ENCODE measurements around the gene CLK2.
"Not testable (repeated sequence)": the region's sequence is repeated elsewhere in the genome, so short reads cannot be mapped to it uniquely, and the experiment has no call there.

CLK2 gene

DNA sequence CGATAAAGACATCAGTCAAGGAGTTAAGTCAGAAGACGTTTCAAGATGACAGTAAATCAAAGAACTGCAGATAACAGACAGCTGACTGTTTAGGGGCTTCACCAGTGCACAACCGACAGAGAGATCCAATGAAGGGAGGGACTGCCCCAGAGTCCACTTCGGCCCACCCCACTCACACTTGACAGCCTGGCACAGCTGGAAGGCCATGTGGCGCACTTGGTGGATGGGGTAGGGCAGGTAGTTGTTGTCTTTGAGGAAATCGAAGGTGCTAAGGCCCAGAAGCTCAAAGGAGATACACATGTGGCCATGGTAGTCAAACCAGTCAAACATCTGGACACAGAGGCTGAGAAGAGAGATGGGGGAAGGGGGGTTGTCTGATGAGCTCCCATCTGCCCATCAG lies 6.8 kb downstream of the CLK2 start:
- DNase-seq (ENCODE audit: low read depth): no peak

- DNase-seq (ENCODE audit: low read depth): no peak
Measured at GRCh38 chr1:155263067-155263466, 10.2 kb downstream of the CLK2 start.

- peak; percentile 91 for DNase-seq (ENCODE audit: low read depth)
Measured at GRCh38 chr1:155261852-155262673, 11.2 kb downstream of the CLK2 start, which contains the start of gene SCAMP3. SCAMP3 (minus strand) TSS chr1:155262360; CDS start chr1:155262151, 209 bp downstream.

- DNase-seq (ENCODE audit: low read depth): no peak
Measured at GRCh38 chr1:155261493-155261851, 11.8 kb downstream of the CLK2 start.

DNA sequence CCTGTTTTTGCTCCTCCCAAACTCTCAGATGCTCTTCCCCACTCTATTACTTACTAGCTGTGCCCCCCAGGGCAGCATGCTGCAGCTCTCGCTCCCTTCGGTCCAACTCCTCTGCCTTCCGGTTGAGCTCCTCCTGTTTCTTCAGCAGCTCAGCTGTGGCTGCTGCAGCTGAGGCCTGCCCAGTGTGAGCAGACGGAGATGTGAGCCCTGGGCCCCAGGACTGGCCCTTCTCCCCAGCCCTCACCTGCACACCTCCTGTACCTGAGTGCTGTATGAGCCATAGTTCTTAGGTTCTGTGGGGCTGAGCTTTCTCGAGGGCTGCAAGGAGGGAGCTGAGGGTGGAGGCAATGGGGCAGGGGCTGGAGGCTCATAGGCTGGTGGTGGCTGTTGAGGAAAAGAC lies 13.0 kb downstream of the CLK2 start:
- DNase-seq (ENCODE audit: low read depth): no peak

DNA sequence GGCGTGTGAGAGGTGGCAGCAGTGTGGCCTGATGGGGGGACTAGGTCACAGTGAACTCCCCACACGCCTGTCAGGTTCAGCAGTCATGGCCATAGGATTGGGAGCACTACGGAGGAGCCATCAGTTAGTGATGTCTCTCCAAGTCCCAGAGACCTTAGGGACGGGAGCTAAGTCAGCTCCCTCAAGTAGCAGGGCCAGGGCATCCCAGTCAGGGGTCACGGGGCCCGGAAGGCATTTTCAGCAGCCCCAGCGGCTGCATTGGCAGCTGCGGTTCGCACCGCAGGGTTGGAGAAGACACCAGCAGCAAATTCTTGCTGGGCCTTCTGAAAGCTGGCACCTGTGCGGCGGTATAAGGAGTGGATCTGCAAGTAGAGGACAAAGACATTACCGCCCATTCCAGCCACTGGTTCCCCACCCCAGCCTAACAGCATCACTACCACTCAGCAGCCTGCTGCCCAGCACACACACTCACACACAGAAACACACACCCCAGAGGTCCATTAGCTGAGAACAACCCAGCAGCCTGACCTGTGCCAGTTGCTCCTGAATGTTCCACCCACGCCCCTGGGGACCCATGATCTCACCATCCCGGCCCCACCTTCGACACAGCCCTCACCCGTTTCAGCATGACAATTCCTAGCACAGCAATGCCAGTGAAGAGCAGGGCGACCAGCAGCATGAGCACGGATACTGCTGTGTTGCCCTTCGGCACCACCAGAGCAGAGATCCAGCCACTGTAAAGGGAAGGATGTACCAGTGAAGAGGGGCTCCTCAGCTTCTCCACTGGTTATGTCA lies 17.0 kb downstream of the CLK2 start:
- no peak for DNase-seq (ENCODE audit: low read depth)

- DNase-seq (ENCODE audit: low read depth): no peak
Measured at GRCh38 chr1:155255243-155256007, 17.9 kb downstream of the CLK2 start, which contains the start of gene ENTREP3. ENTREP3 (minus strand) TSS chr1:155255483; CDS start chr1:155254877, 606 bp downstream.

DNA sequence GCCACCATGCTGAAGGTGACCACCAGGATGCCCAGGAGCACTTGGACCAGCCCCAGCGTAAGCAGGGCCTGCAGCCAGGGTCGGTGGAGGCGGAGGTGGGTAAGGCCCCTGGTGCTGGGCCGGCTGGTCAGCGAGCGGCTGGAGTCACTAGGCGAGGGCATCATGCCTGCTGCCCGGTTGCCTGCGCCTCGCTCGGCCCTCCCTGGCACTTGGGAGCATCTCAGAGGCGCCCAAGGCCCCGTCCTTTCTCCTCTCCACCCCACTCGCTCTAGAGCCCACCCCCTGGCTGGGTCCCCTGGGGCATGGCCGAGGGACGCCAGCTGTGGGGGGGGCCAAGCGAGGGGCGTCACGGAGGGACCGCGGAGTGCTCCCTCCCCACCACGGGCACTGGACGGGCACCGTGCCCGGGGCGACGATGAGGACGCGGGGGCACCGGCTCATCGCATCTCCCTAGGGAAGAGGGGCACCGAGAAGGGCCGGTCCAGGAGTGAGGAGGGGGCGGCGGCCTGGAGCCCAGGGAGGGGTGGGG lies 18.5 kb downstream of the CLK2 start:
- no peak for DNase-seq (ENCODE audit: low read depth)

GRCh38 chr1:155254228-155254713 lies 19.0 kb downstream of the CLK2 start:
- DNase-seq (ENCODE audit: low read depth): no peak

DNA sequence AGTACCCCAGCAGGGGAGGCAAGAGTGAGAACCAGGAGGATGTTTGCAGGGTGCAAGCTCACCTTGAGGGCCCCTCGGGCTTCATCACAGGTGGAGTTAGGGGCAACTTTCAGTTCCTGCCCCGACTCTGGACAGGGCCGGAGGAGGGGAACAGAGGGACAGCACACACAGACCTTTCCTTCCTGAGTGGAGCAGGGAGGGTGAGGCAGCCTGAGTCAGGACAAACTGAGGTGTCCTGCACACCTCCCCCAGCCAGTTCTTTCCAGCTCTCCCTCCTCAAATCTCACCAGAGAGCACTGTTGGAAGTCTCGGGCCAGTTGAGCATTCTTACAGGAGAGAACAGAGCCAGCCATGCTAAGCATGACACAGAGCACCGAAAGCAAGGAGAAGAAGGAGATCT lies 19.5 kb downstream of the CLK2 start:
- DNase-seq (ENCODE audit: low read depth): no peak

- no peak for DNase-seq (ENCODE audit: low read depth)
Measured at GRCh38 chr1:155253208-155253607, 20.1 kb downstream of the CLK2 start.

- no peak for DNase-seq (ENCODE audit: low read depth)
Measured at GRCh38 chr1:155251566-155251965, 21.7 kb downstream of the CLK2 start.

- no peak for DNase-seq (ENCODE audit: low read depth)
Measured at GRCh38 chr1:155250633-155251449, 22.5 kb downstream of the CLK2 start.

DNA sequence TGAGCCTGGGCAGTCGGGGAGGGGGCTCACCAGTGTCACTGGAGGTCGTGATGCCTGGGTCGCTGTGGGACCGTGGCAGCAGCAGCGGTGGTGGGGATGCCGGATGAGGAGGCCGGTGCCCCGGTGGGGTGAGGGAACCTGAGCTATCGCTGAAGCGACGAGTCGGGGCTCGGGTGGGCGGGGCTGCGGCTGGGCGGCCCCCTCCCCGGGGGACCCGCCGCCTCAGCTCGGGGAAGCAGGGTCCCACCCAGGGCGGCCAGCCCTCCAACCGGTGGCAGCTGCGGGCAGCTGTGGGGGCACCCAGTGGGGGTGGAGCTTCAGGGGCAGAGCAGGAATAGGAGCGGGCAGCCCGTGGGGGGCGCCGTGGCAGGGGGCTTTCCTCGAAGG lies 23.1 kb downstream of the CLK2 start:
- no peak for DNase-seq (ENCODE audit: low read depth)

GRCh38 chr1:155247667-155248553 lies 25.4 kb downstream of the CLK2 start:
- DNase-seq (ENCODE audit: low read depth): no peak

- not testable (repeated sequence) for DNase-seq (ENCODE audit: low read depth)
Measured at GRCh38 chr1:155246796-155247195, 26.5 kb downstream of the CLK2 start.

- DNase-seq (ENCODE audit: low read depth): no peak
Measured at GRCh38 chr1:155245163-155245524, 28.2 kb downstream of the CLK2 start.

DNA sequence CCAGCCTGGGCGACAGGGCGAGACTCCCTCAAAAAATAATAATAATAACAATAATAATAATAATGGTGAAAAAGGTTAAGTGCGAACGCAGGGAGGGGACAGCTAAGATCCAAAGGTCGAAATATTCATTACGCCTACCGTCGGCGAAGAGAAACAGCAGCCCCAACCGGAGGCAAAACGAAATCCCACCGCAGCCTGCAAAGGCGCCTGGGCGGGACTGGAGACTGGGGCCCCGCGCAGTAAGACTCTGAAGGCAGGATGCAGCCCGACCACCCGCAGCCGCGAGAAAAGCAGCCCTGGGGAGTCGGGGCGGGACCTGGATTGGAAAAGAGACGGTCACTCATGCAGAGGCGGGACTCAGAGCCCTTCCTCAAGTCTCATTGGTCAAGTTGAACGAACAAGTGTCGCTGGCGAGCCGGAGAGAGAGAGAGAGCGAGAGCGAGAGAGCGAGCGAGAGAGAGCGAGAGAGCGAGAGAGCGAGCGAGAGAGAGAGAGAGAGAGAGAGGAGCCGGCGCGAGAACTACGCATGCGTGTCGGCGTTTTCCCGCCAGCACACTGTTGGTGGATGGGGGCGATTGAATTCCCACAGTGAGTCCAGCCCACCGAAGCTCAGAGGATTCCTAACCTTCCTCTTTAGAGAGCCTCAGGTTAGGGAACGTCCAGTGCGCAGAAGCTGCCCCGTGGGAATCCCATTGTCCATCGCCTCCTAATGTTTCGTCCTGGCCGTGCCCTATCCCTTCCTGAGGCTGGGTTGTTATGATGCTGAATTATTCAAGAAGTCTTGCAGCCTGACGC lies 28.7 kb downstream of the CLK2 start:
- DNase-seq (ENCODE audit: low read depth): peak; percentile 95

- no peak for DNase-seq (ENCODE audit: low read depth)
Measured at GRCh38 chr1:155242805-155243358, 30.4 kb downstream of the CLK2 start.

Data from HS-27A (cell line).